Skeletal muscle tissue (tissue), 4 donors: Measurements from ENCODE around the gene ATOX1. TPM values are rescaled to one million over a fixed set of nuclear protein-coding genes. Genes with fewer than 3 reads are reported as not detected.
"Not testable (repeated sequence)": the region's sequence is repeated elsewhere in the genome, so short reads cannot be mapped to it uniquely, and the experiment has no call there.

ENCODE experiments used
- H3K27ac ChIP-seq: one replicate; pipeline ENCODE4 v1.7.0; 2013; ENCODE audit warnings: mild to moderate bottlenecking, low read depth, low read length, inconsistent platforms
- H3K27me3 ChIP-seq, 3 donors: one replicate each; pipeline ENCODE4 v1.7.0; 2013; ENCODE audit warnings: low read length in 3 of 3; ENCODE audit not compliant: control insufficient read depth in 3 of 3, insufficient read depth in 3 of 3
- H3K36me3 ChIP-seq, 3 donors: one replicate each; pipeline ENCODE4 v1.7.0; 2013; ENCODE audit warnings: low read length in 3 of 3; ENCODE audit not compliant: control insufficient read depth in 3 of 3, insufficient read depth in 3 of 3
- H3K4me1 ChIP-seq, 3 donors: one replicate each; pipeline ENCODE4 v1.7.0; 2013; ENCODE audit warnings: low read length in 3 of 3, mild to moderate bottlenecking in 3 of 3; ENCODE audit not compliant: control insufficient read depth in 3 of 3, insufficient read depth in 3 of 3
- H3K4me3 ChIP-seq, 3 donors: one replicate each; pipeline ENCODE4 v1.7.0; 2013; ENCODE audit warnings: low read length in 3 of 3
- H3K9ac ChIP-seq, 3 donors: one replicate each; pipeline ENCODE4 v1.7.0; 2013; ENCODE audit warnings: low read length in 3 of 3, mild to moderate bottlenecking in 3 of 3, moderate library complexity in 2 of 3, low read depth in 1 of 3
- H3K9me3 ChIP-seq, 3 donors: one replicate each; pipeline ENCODE4 v1.7.0; 2013; ENCODE audit warnings: low read length in 3 of 3; ENCODE audit not compliant: control insufficient read depth in 3 of 3
- total RNA-seq: library from RNA; depleted of rRNA; stranded (reverse); fragments of >200 nt; gene quantifications from one replicate; pipeline ENCODE4 v1.2.3, GENCODE V29; 2014
- donor health status: Osteomylitis.

The ATOX1 gene
- total RNA-seq, 1 donor from 2014 or later = 20.4 TPM

DNA sequence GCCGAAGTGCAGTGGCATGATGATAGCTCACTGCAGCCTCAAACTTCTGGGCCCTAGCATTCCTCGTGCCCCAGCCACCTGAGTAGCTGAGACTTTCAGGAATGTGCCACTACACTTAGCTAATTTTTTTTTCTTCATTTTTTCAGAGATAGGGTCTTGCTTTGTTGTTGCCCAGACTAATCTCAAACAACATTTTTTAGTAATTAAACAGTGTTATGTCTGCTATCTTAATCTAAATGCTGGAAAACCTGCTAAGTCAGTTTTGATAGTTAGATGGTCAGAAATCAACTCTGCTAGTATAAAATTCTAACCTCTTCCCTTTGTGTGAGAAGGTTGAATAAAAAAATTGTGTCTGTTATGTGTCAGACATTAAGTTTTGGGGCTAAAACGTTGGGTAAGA lies 25.7 kb upstream of the ATOX1 start:
- no peak overlapping the region for H3K27ac ChIP-seq
- H3K4me3 ChIP-seq = no peak overlapping the region
- H3K4me1 ChIP-seq = peaks cover 8 to 31% (median 12%) of the 10 kb centered on the region in 3 donors
- H3K36me3 ChIP-seq = peaks cover 3 to 10% (median 5%) of the 10 kb centered on the region in 3 donors
- no peak overlapping the region for H3K9ac ChIP-seq
- H3K27me3 ChIP-seq = no peaks in the 10 kb centered on the region
- H3K9me3 ChIP-seq = no peaks in the 10 kb centered on the region

- not testable (repeated sequence) for H3K36me3 ChIP-seq, H3K9me3 ChIP-seq, H3K4me3 ChIP-seq, H3K27me3 ChIP-seq, H3K27ac ChIP-seq, H3K9ac ChIP-seq
- peaks cover 8 to 31% (median 12%) of the 10 kb centered on the region in 3 donors for H3K4me1 ChIP-seq
These were observed 25.2 kb upstream of the ATOX1 start for GRCh38 chr5:151783664-151784063.

GRCh38 chr5:151781201-151781600 lies 22.8 kb upstream of the ATOX1 start:
- H3K9me3 ChIP-seq = no peaks in the 10 kb centered on the region
- H3K9ac ChIP-seq = no peak overlapping the region
- H3K4me1 ChIP-seq = peaks cover 18 to 37% (median 23%) of the 10 kb centered on the region in 3 donors
- H3K27me3 ChIP-seq = no peaks in the 10 kb centered on the region
- H3K36me3 ChIP-seq = peaks cover 0 to 3% (median 0%) of the 10 kb centered on the region in 3 donors
- no peak overlapping the region for H3K4me3 ChIP-seq
- H3K27ac ChIP-seq = no peak overlapping the region

DNA sequence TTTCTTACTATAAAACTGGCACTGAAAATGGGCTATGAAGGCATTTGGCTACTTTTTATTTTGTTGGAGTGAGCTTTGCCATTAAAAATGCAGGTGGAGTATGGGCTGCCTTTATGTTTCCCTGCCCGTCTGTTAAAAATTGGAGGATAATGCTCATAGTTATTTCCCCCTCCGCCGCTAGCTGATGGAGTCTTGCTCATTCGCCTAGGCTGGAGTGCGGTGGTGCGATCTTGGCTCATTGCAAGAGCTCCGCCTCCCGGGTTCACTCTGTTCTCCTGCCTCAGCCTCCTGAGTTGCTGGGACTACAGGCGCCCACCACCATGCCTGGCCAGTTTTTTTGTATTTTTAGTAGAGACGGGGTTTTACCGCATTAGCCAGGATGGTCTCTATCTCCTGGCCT lies 21.9 kb upstream of the ATOX1 start:
- H3K9ac ChIP-seq = no peak overlapping the region
- H3K36me3 ChIP-seq = peaks cover 0 to 3% (median 0%) of the 10 kb centered on the region in 3 donors
- H3K27ac ChIP-seq = no peak overlapping the region
- peaks cover 20 to 43% (median 31%) of the 10 kb centered on the region in 3 donors for H3K4me1 ChIP-seq
- no peak overlapping the region for H3K4me3 ChIP-seq
- no peaks in the 10 kb centered on the region for H3K9me3 ChIP-seq
- H3K27me3 ChIP-seq = no peaks in the 10 kb centered on the region

GRCh38 chr5:151779531-151780125 lies 21.2 kb upstream of the ATOX1 start:
- Histone ChIP-seq H3K4me1 (peaks cover 24 to 49% (median 35%) of the 10 kb centered on the region in 3 donors), H3K27ac (no peak overlapping the region), H3K27me3 (no peaks in the 10 kb centered on the region), H3K9me3 (no peaks in the 10 kb centered on the region), H3K9ac (no peak overlapping the region), H3K4me3 (no peak overlapping the region), H3K36me3 (peaks cover 0 to 3% (median 0%) of the 10 kb centered on the region in 3 donors)

DNA sequence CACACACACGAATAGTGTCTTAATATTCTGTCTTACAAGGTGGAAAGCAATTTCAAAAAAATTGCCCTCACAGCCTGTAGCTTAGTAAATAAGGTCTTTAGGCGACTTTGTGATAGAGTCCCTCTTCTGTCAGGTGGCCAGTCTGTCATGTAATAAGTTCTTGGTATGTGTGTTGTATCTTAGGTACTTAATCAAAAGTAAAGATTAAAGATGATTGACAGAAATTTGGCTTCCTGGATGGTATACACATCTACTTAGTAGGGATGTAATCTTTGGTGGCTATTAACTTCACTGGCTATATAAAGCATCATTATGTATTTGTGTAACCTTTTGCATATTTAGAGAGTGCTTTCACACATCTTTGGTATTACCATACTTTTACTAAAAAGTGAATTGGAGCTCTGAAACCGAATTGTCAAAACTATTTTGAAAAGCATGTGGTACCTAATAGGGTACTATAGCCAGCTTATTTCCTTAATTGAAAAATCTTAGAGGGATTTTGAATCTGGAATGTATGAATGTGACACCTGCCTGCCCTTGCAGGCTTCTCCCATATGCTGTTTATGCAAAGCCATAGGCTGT lies 16.7 kb upstream of the ATOX1 start:
- H3K27me3 ChIP-seq = no peaks in the 10 kb centered on the region
- H3K36me3 ChIP-seq = peaks cover 0 to 3% (median 0%) of the 10 kb centered on the region in 3 donors
- H3K4me1 ChIP-seq = peaks cover 30 to 47% (median 43%) of the 10 kb centered on the region in 3 donors
- H3K27ac ChIP-seq = no peak overlapping the region
- H3K9me3 ChIP-seq = no peaks in the 10 kb centered on the region
- peak overlapping the region in 2 of 3 donors; percentile 0 to 10 for H3K4me3 ChIP-seq
- peak overlapping the region in 2 of 3 donors; percentile 9 to 15 for H3K9ac ChIP-seq

GRCh38 chr5:151773951-151774350 lies 15.5 kb upstream of the ATOX1 start:
- H3K36me3 ChIP-seq = no peaks in the 10 kb centered on the region
- H3K9ac ChIP-seq = peak overlapping the region; percentile 61 to 95 (median 80)
- peak overlapping the region; percentile 82 for H3K27ac ChIP-seq
- H3K4me3 ChIP-seq = peak overlapping the region; percentile 90 to 95 (median 95)
- H3K4me1 ChIP-seq = peaks cover 25 to 47% (median 38%) of the 10 kb centered on the region in 3 donors
- no peaks in the 10 kb centered on the region for H3K27me3 ChIP-seq
- H3K9me3 ChIP-seq = no peaks in the 10 kb centered on the region

GRCh38 chr5:151772846-151773561 lies 14.6 kb upstream of the ATOX1 start:
- Histone ChIP-seq H3K27me3 (no peaks in the 10 kb centered on the region), H3K27ac (peak overlapping the region; percentile 82), H3K36me3 (no peaks in the 10 kb centered on the region), H3K4me1 (peaks cover 25 to 43% (median 38%) of the 10 kb centered on the region in 3 donors), H3K9me3 (no peaks in the 10 kb centered on the region), H3K4me3 (peak overlapping the region; percentile 90 to 95 (median 95)), H3K9ac (peak overlapping the region; percentile 80 to 97 (median 95))

GRCh38 chr5:151772029-151772845 lies 13.8 kb upstream of the ATOX1 start:
- Histone ChIP-seq H3K9me3 (no peaks in the 10 kb centered on the region), H3K4me3 (peak overlapping the region; percentile 90 to 95 (median 95)), H3K4me1 (peaks cover 21 to 38% (median 38%) of the 10 kb centered on the region in 3 donors), H3K27me3 (no peaks in the 10 kb centered on the region), H3K9ac (peak overlapping the region; percentile 80 to 97 (median 95)), H3K36me3 (no peaks in the 10 kb centered on the region), H3K27ac (peak overlapping the region; percentile 82)
